Spleen (tissue), 11 donors: Measurements from ENCODE around the gene CDRT4. TPM values are rescaled to one million over a fixed set of nuclear protein-coding genes. Genes with fewer than 3 reads are reported as not detected.
"Not testable (repeated sequence)": the region's sequence is repeated elsewhere in the genome, so short reads cannot be mapped to it uniquely, and the experiment has no call there.

Experiments
- DNase-seq: peaks from one replicate; pipeline ENCODE4 v3.0.0-alpha.2; 2020
- H3K27ac ChIP-seq, 8 donors: fragments of 200-600 bp; sonication (generic) in 7 of 8; 1 replicate in 4 of 8; 2 replicates in 4 of 8; pipeline versions ENCODE4 v1.5.0 to v1.8.0; 2016 to 2021; ENCODE audit warnings: inconsistent platforms in 4 of 8, mild to moderate bottlenecking in 4 of 8, moderate library complexity in 1 of 8
- H3K27me3 ChIP-seq, 7 donors: fragments of 200-600 bp; sonication (generic) in 6 of 7; replicated peaks in 1 of 7; 1 replicate in 4 of 7; 2 replicates in 3 of 7; pipeline versions ENCODE4 v1.5.0 to v1.8.0; 2016 to 2021; ENCODE audit warnings: inconsistent platforms in 3 of 7, mild to moderate bottlenecking in 1 of 7
- H3K36me3 ChIP-seq, 6 donors: fragments of 200-600 bp; sonication (generic) in 5 of 6; 1 replicate in 4 of 6; 2 replicates in 2 of 6; pipeline versions ENCODE4 v1.5.0 to v1.8.0; 2016 to 2021; ENCODE audit warnings: inconsistent platforms in 2 of 6
- H3K4me1 ChIP-seq, 6 donors: fragments of 200-600 bp; sonication (generic) in 5 of 6; 1 replicate in 3 of 6; 2 replicates in 3 of 6; pipeline versions ENCODE4 v1.5.0 to v1.8.0; 2016 to 2021; ENCODE audit warnings: inconsistent platforms in 3 of 6
- H3K4me3 ChIP-seq, 8 donors: fragments of 200-600 bp; sonication (generic) in 7 of 8; 1 replicate in 4 of 8; 2 replicates in 4 of 8; pipeline versions ENCODE4 v1.5.0 to v1.8.0; 2016 to 2021; ENCODE audit warnings: inconsistent platforms in 4 of 8, mild to moderate bottlenecking in 4 of 8, moderate library complexity in 2 of 8
- H3K9me3 ChIP-seq, 8 donors: fragments of 200-600 bp; sonication (generic) in 7 of 8; 1 replicate in 4 of 8; 2 replicates in 4 of 8; pipeline versions ENCODE4 v1.5.0 to v1.8.0; 2016 to 2021; ENCODE audit warnings: inconsistent platforms in 4 of 8
- CTCF ChIP-seq, 11 experiments: fragments of 200-600 bp in 7 of 11; fragments of 450-650 bp in 4 of 11; sonication (generic) in 4 of 11; IDR thresholded peaks in 8 of 11; conservative IDR thresholded peaks in 3 of 11; 1 replicate in 7 of 11; 2 replicates in 4 of 11; pipeline versions ENCODE4 v1.4.0 to v1.8.0; 2016 to 2021; ENCODE audit warnings: antibody characterized with exemption in 11 of 11, inconsistent platforms in 4 of 11, mild to moderate bottlenecking in 1 of 11
- POLR2A ChIP-seq, 3 donors: fragments of 450-650 bp; IDR thresholded peaks; one replicate each; pipeline ENCODE4 v1.5.1; 2017; ENCODE audit warnings: antibody characterized with exemption in 3 of 3, mild to moderate bottlenecking in 1 of 3
- POLR2AphosphoS5 ChIP-seq, 3 donors: sonication (generic); formaldehyde crosslinking; IDR thresholded peaks; one replicate each; pipeline ENCODE4 v1.5.1; 2017; ENCODE audit warnings: antibody characterized with exemption in 3 of 3
- WGBS, 5 donors: extraction: QIAGEN DNeasy Blood & Tissue Kit in 3 of 5; methylation state at CpG; one replicate each; pipeline versions ENCODE4 v1.1.5 to v1.1.7; 2013 to 2018; 5-methylcytosine and 5-hydroxymethylcytosine counted together
- intact Hi-C: fragments of 100-400 bp; cut with DNase I; formaldehyde crosslinking; loops from one replicate; pipeline ENCODE4 v1.15.0; 2023; ENCODE audit warnings: low total_unique reads
- polyA plus RNA-seq, 3 donors: library from polyadenylated mRNA; stranded (reverse); fragments of 200-250 nt; gene quantifications; one replicate each; pipeline ENCODE4 v1.2.1, GENCODE V29; 2013
- total RNA-seq, 7 donors: library from RNA; depleted of rRNA in 3 of 7; stranded (reverse); fragments of >200 nt in 3 of 7; fragmentation: NEBNext Ultra II Directional in 4 of 7; extraction: Animal tissue kit (Norgen Biotek cat#: 25700) in 4 of 7; gene quantifications; one replicate each; pipeline versions ENCODE4 v1.1.0 to v1.2.1, GENCODE V29; 2016 to 2021
- donor health status: healthy with polysubstance abuse.
- donor health status: DM: no; HTN: no; CAD: no; lungs with moderate emphysema.
- donor health status: DM: no; HTN: no; CAD: no.
- donor health status: Bipolar disorder and iron deficiency.
- donor health status: healthy.
- donor health status: DM: no; HTN: no; CAD: no.
- donor health status: DM: yes; HTN: yes; CAD: no.

CDRT4 gene
- total and polyA plus RNA-seq, 10 donors, result 4.5 to 18.7 (median 14.0) TPM

- no peaks in the 10 kb centered on the region for H3K27me3 ChIP-seq
- no peaks in the 10 kb centered on the region for H3K9me3 ChIP-seq
- DNase-seq, result no peak
- TF ChIP-seq CTCF (IDR thresholded peaks at IDR 0.05 in 8 of 11, conservative IDR thresholded peaks at IDR 0.05 in 3 of 11), result no peak
- TF ChIP-seq POLR2AphosphoS5 (IDR thresholded peaks at IDR 0.05), result no peak
- TF ChIP-seq POLR2A (IDR thresholded peaks at IDR 0.05), result no peak
- peaks cover 0 to 47% (median 4%) of the 10 kb centered on the region in 6 donors for H3K36me3 ChIP-seq
- H3K27ac ChIP-seq, result no peak overlapping the region
- WGBS, 5 donors, result 86 to 97% (median 93%) methylated on average over 5 of the region's 5 CpGs
- H3K4me3 ChIP-seq, result no peak overlapping the region
- peaks cover 0 to 10% (median 2%) of the 10 kb centered on the region in 6 donors for H3K4me1 ChIP-seq
- intact Hi-C loops, result no loop called here
Measured at GRCh38 chr17:15509095-15509494, 41.7 kb upstream of the CDRT4 start.

- Histone ChIP-seq H3K27me3 (no peaks in the 10 kb centered on the region), H3K27ac (no peak overlapping the region), H3K9me3 (no peaks in the 10 kb centered on the region), H3K4me3 (no peak overlapping the region), H3K4me1 (peaks cover 0 to 10% (median 0%) of the 10 kb centered on the region in 6 donors), H3K36me3 (peaks cover 0 to 40% (median under 1%) of the 10 kb centered on the region in 6 donors)
- no peak for TF ChIP-seq POLR2A (IDR thresholded peaks at IDR 0.05)
- DNase-seq, result no peak
- 71 to 89% (median 83%) methylated on average over 7 of the region's 7 CpGs for WGBS, 5 donors
- intact Hi-C loops, result no loop called here
Measured at GRCh38 chr17:15508466-15508865, 41.0 kb upstream of the CDRT4 start.

DNA sequence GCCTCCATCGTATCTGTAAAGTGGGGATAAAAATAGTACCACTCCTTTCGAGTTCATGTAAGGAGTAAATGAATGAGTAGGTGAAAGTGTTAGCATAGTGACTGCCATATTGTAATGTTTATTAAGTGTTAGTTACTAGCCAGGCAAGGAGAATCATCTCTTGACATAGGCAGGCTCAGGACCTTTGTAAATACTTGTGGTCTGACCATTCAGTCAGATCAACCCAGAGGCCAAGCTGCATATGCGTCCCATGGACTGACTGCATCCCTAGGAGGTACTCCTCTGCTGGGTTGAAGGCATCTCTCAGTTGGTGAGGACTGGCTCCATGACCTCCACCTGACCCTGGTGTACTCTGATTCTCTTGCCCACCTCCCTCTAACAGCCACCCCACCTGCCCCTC lies 40.5 kb upstream of the CDRT4 start:
- WGBS, 5 donors, result 87 to 96% (median 93%) methylated on average over 3 of the region's 3 CpGs
- Histone ChIP-seq H3K27ac (no peak overlapping the region), H3K27me3 (no peaks in the 10 kb centered on the region), H3K4me3 (no peak overlapping the region), H3K4me1 (peaks cover 0 to 16% (median 5%) of the 10 kb centered on the region in 6 donors), H3K36me3 (peaks cover 0 to 38% (median 0%) of the 10 kb centered on the region in 6 donors), H3K9me3 (no peaks in the 10 kb centered on the region)
- intact Hi-C loops, result no loop called here
- no peak for DNase-seq
- TF ChIP-seq POLR2A (IDR thresholded peaks at IDR 0.05), result no peak
- no peak for TF ChIP-seq POLR2AphosphoS5 (IDR thresholded peaks at IDR 0.05)
- TF ChIP-seq CTCF (IDR thresholded peaks at IDR 0.05 in 8 of 11, conservative IDR thresholded peaks at IDR 0.05 in 3 of 11), result no peak

GRCh38 chr17:15507001-15507400 lies 39.6 kb upstream of the CDRT4 start:
- intact Hi-C loops, result no loop called here
- H3K9me3 ChIP-seq, result no peaks in the 10 kb centered on the region
- H3K27ac ChIP-seq, result no peak overlapping the region
- peaks cover 5 to 24% (median 13%) of the 10 kb centered on the region in 6 donors for H3K4me1 ChIP-seq
- 96 to 98% (median 96%) methylated on average over 9 of the region's 9 CpGs for WGBS, 5 donors
- H3K27me3 ChIP-seq, result no peaks in the 10 kb centered on the region
- TF ChIP-seq POLR2AphosphoS5 (IDR thresholded peaks at IDR 0.05) (no peak), CTCF (IDR thresholded peaks at IDR 0.05 in 8 of 11, conservative IDR thresholded peaks at IDR 0.05 in 3 of 11) (no peak), POLR2A (IDR thresholded peaks at IDR 0.05) (no peak)
- no peak for DNase-seq
- peaks cover 0 to 40% (median 0%) of the 10 kb centered on the region in 6 donors for H3K36me3 ChIP-seq
- no peak overlapping the region for H3K4me3 ChIP-seq

DNA sequence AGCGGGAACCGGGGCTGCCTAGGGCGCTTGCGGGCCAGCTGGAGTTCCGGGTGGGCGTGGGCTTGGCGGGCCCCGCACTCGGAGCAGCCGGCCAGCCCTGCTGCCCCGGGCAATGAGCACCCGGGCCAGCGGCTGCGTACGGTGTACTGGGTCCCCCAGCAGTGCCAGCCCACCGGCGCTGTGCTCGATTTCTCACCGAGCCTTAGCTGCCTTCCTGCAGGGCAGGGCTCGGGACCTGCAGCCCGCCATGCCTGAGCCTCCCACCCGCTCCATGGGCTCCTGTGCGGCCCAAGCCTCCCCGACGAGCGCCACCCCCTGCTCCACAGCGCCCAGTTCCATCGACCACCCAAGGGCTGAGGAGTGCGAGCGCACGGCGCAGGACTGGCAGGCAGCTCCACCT lies 38.3 kb upstream of the CDRT4 start:
- H3K4me3 ChIP-seq, H3K27me3 ChIP-seq, H3K9me3 ChIP-seq, intact Hi-C loops, H3K27ac ChIP-seq, DNase-seq: not testable (repeated sequence)
- WGBS, 5 donors, result 92 to 98% (median 96%) methylated on average over 9 to 32 of the region's 32 CpGs
- H3K36me3 ChIP-seq, result peaks cover 0 to 51% (median 0%) of the 10 kb centered on the region in 6 donors
- H3K4me1 ChIP-seq, result peaks cover 5 to 21% (median 13%) of the 10 kb centered on the region in 6 donors
